NCI-H128 (cell line): Measurements from ENCODE around the gene NCKIPSD.

Experiments
- DNase-seq: peaks from one replicate; lab custom pipeline; 2025; ENCODE audit not compliant: unreplicated experiment; lab: John Stamatoyannopoulos, UW

Gene NCKIPSD

DNA sequence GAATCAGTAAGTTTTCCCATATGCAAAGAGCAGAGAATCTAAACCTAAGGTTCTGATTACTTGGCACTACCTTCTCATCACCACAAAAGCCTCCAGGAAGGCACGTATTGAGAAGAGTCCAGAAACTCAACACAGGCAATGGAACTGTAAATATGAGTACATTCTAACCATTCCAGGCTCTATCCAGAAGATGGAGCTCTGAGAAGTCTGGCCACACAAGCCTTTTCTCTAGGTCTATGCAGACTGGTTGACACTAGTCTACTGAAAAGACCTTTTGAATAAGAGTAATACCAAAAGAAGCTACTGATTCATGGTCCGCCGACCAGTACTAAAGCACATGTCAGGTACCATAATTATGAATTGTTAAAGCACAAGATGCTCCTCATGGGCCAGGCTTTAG lies 12.2 kb upstream of the NCKIPSD start:
- DNase-seq: no peak

DNA sequence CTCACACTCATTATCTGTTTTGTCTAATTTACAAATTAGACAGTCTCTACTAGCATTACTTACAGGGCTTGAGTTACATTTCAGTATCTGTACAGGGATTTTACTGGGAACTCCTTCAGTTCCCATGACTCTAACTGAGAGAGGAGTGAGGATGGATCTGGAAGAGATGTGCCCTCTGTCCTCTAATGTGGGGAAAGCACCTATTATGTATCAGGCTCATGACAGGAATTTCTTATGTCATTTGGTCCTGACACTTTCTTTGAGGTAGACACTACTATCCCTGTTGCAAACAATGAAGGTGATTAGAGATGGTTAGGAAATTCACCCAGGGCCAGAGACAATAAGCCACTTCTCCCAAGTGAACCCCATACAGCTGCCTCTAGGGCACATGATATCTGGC lies 10.9 kb upstream of the NCKIPSD start:
- no peak for DNase-seq

DNA sequence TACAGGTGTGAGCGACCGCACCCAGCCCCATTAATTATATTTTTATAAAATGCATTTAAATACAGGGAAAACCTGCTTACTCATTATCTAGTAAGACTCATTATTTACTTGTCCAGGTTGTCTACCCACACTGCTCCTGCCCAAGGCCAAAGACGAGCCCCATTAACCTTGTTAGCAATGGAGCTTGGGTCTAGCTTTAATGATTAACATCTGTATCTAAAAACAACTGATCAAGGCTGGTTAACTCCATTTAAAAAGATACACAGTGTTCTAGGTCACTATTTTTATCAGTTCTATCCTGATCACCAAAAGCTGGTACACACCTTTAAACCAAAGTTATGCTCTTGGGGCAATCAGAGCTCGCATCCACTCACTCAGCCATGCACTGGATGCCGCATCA lies 10.4 kb upstream of the NCKIPSD start:
- DNase-seq: no peak

DNA sequence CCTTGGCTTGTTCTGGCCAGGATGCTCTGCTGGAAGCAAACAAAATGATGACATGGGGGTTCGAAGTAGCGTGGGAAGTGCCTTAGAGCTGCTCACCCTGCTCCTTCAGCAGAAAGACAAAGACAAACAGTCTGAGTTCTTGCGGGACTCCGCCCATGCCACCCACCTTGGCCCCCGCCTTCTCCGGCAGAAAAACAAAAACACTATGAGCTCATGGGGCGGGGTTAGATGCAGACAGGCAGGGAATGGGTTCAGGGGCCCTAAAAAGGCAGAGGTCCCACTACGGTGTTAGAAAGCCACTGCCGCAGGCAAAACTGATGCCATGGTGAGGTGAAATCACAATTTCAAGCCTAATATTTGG lies 9.7 kb upstream of the NCKIPSD start:
- DNase-seq: no peak

DNA sequence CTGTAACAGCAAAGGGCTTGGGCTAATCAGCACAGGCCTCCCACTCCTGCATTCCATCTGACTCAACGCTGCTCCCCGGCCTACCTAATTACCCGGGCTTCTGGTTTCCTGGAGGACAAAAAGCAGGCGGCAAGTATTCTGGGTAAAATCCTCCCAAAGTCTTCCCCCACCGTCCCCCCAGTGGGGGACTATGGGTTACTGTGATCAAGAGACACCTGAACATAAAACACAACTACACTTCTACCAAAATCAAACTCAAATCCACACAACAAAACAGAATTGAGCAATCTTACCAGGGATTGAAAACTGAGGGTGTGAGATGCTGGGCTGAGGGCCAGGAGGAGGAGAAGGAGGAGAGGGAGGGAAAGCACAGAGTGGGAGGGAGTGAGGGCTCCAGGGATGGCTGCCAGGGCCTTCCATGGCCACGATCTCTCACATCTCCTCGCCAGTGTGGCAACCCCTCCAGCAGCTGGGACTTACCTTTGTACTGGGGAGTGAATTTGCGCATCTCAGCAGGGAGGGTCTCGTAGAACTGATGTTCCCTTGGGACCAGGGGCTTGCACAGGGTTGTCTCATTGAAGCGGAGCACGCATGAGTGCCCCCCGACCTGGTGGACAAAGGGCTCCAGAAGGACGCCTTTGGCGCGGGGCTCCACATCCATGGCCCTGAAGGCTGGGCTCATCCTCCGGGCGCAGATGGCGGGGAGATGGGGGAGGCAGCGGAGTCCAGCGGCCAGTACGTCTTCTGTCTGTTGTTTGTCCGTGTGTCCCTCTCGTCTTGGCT lies 9.1 kb upstream of the NCKIPSD start:
- no peak for DNase-seq

DNA sequence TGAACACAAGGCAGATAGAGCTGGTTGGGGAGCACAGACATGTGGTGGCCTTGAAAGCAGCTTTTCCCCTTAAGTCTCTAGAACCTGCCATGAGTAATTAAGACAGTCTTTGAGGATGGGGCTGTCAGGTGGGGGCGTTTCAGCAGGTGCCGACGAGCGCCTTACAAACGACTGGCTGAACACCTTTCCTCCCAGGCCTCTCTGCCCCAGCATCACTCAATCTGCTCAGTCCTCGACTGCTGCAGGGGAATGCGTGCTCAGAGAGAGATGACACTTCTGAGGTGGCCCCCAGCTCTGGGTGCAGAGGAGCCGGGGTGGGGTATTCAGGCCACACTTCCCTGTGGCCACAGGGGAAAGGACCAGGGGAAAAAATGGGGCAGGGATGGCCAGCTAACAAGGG lies 8.1 kb upstream of the NCKIPSD start:
- DNase-seq: no peak

DNA sequence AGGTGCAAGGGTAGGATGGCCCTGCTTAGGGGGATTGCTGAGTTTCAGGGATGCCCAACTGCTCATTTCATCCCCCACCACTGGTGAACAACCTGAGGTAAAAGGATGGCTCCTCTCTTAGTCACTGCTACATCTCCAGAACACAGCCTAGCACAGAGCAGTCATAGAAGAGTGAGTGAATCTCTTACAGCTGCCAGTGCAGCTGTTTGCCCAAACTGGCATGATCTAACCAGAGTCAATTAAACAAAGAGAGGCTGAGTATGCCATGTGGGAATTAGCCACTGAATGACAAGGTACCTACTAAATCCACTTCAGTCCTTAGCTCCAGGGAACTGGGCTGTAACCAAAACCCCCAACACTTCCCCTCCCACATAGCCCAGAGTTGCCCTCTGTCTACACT lies 6.8 kb upstream of the NCKIPSD start:
- no peak for DNase-seq

DNA sequence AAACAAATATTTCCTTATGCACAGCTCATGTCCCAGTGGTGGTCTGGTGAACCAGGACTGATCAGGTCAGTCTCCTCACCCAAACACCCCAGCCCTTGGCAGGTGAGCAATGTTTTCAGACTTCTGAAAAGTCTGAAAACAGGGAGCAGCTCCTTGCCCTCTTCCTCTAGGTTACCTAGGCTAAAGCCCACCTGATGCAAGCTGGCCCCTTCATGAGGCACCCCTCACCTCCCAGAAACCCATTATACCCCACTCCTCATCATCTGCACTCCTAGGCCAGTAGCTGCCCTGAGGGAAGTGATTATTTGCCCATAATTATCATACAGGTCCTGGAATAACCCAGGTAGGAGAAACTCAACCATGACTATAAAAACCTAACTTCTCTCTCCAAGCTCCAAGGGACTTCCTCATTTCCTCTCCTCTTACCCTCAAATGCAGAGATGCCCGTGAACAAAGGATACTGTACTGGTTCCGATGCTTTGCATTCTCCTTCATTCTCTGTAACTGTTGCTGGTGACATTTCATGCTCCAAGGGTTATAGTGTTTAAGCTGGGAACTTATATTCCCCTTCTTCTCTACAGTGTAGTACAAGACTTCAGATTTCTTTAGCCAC lies 5.2 kb upstream of the NCKIPSD start:
- no peak for DNase-seq

DNA sequence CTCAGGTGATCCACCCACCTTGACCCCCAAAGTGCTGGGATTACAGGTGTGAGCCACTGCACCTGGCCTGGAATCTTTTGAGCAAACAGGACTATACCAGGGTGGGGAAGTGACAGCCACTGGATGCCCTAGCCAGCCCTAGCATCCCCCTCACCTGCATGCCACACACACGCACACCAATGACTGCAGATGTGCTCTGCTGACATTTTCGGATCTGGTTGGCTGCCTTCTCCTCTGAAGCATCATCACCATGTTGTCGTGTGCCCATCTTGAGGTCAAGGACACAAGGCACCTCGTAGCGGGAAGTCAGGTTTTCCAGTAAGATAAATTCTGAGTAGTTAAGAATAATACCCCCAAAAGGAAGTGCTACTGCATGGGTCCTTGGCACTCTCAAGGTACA lies 3.7 kb upstream of the NCKIPSD start:
- no peak for DNase-seq

DNA sequence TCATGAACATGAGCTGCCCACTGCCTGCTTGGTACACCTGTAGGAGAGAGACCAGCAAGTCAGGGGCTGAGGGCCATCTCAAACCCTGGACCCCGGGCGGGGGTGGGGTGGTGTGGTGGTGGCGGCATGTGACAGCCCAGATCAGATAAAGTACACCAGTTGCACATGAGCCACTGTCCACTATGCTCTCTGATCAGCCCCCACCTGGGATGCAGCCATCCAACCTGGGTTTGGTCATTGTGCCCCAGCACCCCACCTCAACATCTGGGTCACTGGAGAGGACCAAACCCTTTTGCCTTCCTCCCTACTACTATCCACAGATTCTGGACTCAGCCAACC lies 3.0 kb upstream of the NCKIPSD start:
- DNase-seq: no peak

DNA sequence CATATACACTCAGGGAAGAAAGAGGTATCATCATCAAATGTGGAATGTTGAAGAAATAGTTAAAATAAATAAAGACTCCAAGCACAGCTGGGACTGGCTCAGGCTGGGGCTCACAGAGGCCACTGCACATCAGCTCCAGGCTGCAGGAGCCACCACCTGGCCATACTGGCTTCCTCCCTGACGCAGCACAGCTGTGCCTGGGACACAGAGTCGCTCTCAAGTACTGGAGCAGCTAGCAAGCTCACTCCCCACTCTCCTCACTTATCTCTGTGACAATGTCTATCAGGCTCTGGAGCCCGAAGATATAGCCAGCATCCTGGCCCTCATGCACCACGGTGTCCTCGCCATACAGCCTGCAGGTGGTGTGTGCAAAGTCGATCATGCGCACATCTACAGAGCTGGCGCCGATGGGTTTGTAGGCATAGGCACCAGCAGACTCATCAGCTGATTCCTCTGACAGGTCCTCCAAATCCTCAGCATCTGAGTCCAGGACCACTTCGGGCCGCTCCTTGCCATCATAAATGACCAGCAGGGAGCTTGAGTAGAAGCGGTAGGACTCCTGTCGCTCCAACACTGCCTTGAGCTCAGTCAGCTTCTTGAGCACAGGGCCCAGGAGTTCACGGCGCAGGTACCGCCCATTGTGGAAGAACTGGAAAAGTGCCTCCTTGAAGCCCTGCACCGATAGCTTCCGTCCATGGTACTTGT lies 2.5 kb upstream of the NCKIPSD start:
- no peak for DNase-seq

DNA sequence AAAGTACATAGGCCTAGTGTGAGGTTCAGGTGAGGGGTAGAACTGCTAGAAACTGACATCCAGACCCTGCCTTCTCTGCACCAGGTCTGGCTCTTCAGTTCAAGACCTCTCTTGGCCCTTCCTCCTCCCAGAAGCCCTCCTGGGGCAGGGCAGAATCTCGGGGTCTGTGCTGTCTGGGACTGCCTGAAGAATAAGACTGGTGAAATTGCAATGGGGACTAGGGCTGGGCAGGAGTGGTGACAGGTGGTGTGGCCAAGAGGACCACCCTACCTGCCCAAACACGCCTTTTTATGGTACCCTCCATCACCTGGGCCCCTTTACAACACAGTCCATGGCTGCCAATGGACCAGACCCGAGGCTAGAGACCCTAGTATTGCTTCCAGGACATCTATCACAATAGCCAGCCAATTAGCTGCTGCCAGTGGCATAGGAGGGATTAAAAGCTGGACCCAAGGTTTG lies 1.5 kb upstream of the NCKIPSD start:
- DNase-seq: no peak

DNA sequence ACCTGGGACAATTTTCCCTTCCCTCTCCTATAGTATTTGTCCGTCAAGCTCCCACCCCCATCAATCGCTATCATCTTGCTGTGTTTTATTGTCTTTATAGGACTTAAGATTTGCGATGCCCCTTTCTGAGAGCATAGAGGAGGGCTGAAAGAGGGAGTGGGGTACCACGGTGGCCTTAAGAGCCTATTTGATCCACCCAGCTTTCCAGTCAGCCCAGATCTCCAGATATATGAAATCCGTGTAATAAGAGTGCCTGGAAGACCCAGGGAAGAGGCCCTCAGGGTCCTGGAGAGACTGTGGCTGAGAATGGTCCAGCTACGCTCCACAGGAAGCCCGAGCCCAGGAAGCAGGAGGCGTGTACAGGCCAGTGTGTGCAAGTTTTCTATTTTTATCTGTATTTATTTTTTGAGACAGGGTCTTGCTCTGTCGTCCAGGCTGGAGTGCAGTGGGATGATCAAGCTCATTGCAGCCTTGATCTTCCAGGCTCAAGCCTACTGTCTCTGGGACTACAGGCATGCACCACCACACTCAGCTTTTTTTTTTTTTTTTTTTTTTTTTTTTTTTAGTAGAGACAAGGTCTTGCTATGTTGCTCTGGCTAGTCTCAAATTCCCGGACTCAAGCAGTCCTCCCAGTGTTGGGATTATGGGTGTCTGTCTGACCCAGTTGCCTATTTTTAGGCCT lies 964 bp upstream of the NCKIPSD start:
- DNase-seq: no peak

DNA sequence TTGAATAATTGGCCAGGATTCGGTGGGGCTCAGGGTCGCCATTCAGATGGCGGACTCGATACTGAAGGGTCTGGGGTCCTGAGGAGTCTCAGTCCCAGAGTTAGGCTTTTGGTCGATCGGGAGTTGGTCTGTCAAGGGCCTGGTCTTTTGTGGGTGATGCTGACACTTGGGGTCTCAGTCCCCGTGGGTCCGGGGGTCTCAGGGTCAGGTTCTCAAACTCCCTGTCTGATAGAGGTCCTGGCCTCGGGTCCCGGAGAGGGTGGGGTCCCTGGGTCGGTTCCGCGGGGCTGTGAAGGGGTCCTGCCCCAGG lies 467 bp downstream of the NCKIPSD start:
- DNase-seq: no peak

DNA sequence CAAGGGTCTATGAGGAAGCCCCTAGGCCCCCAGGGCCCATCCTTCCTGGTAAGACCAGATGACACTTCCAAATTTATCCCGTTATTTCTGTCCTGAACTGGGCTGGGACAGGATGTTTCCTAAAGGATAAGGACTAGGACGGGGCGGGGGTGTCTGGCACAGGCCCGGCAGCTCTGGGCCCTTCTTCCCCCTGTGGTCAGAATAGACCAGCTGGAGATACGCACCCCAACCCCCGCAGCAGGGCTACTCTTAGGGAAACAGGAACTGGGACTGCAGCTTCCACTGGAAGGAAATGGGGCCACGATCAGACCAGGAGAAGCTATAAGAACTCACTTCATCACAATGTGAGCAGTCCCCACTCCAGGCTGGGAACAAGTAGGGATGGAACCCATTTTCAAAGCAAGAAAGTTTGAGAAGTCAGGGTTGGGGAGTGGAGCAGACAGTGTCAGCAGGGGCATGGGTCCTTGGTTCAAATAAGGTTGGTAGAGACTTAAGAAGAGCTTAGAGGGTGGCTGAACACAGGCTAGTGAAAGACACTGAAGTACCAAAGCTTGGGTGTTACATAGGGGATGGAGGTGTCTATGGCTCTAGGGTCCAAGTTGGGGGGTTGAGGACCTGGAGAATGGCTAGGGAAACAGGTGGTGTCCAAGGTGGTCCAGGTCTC lies 1.1 kb downstream of the NCKIPSD start:
- DNase-seq: no peak

DNA sequence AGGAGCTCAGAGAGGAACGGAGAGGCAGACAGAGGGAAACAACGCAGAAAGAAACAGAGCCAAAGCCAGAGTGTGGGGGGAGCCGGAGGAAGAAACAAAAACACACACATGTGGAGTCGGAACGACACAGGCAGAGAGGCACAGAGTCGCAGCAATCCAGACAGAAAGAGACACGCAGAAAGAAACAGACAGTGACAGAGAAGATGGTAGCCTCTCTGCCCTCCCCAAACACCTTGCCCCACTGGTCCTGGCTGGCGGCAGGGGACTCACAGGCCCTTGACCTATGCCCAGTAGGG lies 1.7 kb downstream of the NCKIPSD start:
- DNase-seq: no peak

DNA sequence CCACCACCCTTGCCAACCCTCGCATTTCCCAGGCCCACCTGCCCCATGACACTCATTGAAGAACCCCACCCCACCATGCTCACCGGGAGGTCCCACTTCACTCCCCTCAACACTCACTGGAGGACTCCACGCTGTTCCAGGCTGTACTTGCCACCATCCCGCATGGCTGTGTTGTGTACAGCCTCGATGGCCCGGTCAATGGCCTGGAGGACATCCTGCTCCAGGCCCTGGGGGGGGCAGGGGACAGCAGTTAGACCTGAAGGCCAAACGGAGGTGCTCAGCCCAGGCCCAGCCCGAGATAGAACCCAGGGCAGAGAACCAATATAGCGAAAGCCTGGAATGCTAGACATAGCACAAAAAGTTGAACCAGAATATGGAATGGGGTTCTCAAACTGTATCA lies 2.9 kb downstream of the NCKIPSD start:
- DNase-seq: no peak

DNA sequence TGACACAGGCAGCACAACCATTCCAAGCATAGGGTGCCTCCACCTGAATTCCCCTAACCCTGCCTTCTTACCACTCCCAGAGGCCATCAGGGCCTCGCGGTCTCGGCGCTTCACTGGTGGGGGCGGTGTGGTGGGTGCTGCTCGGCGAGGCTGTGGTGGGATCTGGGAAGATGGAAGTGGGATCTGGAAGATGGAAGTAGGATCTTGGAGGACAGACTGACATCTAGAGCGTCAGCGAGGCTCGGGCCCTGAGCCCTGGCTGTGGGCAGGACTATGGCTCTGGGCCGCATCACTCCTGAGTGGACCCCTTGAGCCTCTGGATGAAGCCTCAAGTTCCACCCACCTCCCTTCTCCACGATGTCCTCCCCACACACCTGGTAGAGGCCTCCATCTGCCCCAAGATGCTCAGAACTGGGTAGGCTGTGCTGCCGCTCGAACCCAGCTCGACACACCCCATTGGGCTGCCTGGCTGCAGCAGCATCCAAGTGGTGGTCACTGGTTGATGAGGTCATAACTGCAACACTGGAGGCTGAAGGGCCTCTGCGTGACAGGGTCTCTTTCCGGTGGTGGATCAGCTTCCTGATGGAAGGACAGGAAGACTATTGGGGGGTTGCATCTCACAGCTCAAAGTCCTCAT lies 3.6 kb downstream of the NCKIPSD start:
- DNase-seq: no peak

DNA sequence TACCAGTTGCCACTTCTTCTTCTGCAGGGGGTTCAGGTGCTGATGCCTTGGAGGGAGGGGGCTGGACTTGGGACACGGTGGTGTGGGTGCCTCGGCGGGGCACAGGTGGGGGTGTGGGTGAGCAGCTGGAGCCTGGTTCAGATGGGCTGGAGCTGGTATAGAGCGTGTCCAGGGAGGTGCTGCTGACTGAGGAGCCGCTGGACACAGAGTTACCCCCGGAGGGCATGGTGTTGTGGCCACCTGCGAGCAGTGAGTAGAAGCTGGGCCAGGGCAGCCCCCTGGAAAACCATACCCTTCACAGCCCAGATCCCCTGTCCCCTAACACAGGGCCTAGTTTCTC lies 4.2 kb downstream of the NCKIPSD start:
- no peak for DNase-seq

DNA sequence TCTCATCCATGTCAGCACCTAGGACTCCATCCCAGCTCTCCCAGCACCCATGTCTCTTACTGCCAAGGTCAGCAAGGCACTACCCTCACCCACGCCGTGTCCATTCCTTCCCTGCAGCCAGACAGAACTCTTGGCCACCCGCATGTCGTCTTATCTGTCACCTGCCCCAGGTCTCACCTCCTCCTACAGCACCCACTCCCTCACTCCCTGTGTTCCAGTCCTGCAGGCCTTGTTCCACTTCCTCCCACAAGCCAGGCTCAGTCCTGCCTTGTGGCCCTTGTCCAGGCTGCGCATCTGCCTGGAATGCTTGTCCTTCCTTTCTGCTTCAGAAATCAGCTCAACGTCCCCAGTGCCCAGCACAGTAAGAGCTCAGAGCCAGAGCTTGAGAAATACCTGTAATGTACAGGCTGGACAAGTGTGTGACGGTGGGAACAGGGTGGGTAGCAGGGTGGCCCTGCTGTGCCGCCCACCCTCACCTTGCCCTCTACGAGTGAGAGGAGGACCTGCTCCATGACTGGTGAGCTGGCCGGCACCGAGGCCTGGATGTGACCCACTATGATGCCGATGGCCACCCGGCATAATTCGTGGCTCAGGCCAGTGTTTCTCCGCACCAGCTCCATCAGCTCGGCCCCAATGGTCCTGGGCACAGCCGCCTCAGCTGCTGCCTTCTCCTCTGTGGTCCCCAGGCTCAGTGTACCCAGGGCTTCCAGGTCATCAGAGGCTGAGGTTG lies 4.7 kb downstream of the NCKIPSD start:
- DNase-seq: no peak
